IMR-90 (cell line): Measurements from ENCODE around the gene MYO1D. TPM values are rescaled to one million over a fixed set of nuclear protein-coding genes. Genes with fewer than 3 reads are reported as not detected.

Source experiments
- ATAC-seq: fragments of 200-7000 bp; cut with Tn5 transposase; 2 replicates; pipeline ENCODE4 v1.9.1; 2020; ENCODE audit warnings: low read depth, mild to moderate bottlenecking, moderate library complexity
- BruUV-seq: library from RNA; stranded (reverse); fragments of 400-500 nt; replicated peaks from 2 replicates; lab custom pipeline; 2021; lab: Mats Ljungman, UMichigan
- CTCF ChIA-PET: fragments of 300-600 bp; formaldehyde crosslinking; extraction: SDS; loops from one replicate; lab custom pipeline; 2021; ENCODE audit warnings: antibody characterized with exemption; lab: Yijun Ruan, JAX
- POLR2A ChIA-PET: fragments of 300-600 bp; sonication (Branson Sonifier 250); formaldehyde crosslinking; loops from one replicate; lab custom pipeline; 2022; ENCODE audit warnings: antibody characterized with exemption; ENCODE audit not compliant: unreplicated experiment; lab: Charles Lee
- DNase-seq: peaks from one replicate; pipeline ENCODE4 v3.0.0; 2013
- H2AFZ ChIP-seq: replicated peaks from 2 replicates; pipeline ENCODE3; 2013; ENCODE audit warnings: low read length, mild to moderate bottlenecking; ENCODE audit not compliant: poor library complexity
- H2AK5ac ChIP-seq: 2 replicates; pipeline ENCODE4 v1.6.1; 2013; ENCODE audit warnings: low read depth, low read length, inconsistent platforms
- H2AK9ac ChIP-seq: replicated peaks from 2 replicates; pipeline ENCODE3; 2013; ENCODE audit warnings: mild to moderate bottlenecking, low read depth, low read length, moderate library complexity; ENCODE audit not compliant: poor library complexity
- H2BK120ac ChIP-seq: 2 replicates; pipeline ENCODE4 v1.6.1; 2013; ENCODE audit warnings: low read depth, low read length, inconsistent platforms
- H2BK15ac ChIP-seq: 3 replicates; pipeline ENCODE4 v1.6.1; 2013; ENCODE audit warnings: low read depth, low read length, inconsistent platforms
- H2BK20ac ChIP-seq: 2 replicates; pipeline ENCODE4 v1.6.1; 2013; ENCODE audit warnings: low read depth, mild to moderate bottlenecking, inconsistent platforms, low read length, moderate library complexity
- H2BK5ac ChIP-seq: 2 replicates; pipeline ENCODE4 v1.6.1; 2013; ENCODE audit warnings: mild to moderate bottlenecking, low read depth, low read length, inconsistent platforms; ENCODE audit not compliant: poor library complexity, severe bottlenecking
- H3K14ac ChIP-seq: replicated peaks from 2 replicates; pipeline ENCODE4 v1.6.1; 2013; ENCODE audit warnings: low read depth, low read length, inconsistent platforms
- H3K18ac ChIP-seq: 2 replicates; pipeline ENCODE4 v1.6.1; 2013; ENCODE audit warnings: low read depth, low read length, control low read depth
- H3K23ac ChIP-seq: 2 replicates; pipeline ENCODE4 v1.6.1; 2013; ENCODE audit warnings: low read depth, low read length, inconsistent platforms
- H3K27ac ChIP-seq: 2 replicates; pipeline ENCODE4 v1.5.1; 2013; ENCODE audit warnings: mild to moderate bottlenecking, control low read depth, low read length; ENCODE audit not compliant: insufficient read depth
- H3K27me3 ChIP-seq: 2 replicates; pipeline ENCODE4 v1.6.1; 2013; ENCODE audit warnings: low read length; ENCODE audit not compliant: control insufficient read depth, insufficient read depth
- H3K36me3 ChIP-seq: 2 replicates; pipeline ENCODE4 v1.6.1; 2013; ENCODE audit warnings: low read length, mixed read lengths; ENCODE audit not compliant: control insufficient read depth, insufficient read depth
- H3K4ac ChIP-seq: 2 replicates; pipeline ENCODE4 v1.6.1; 2013; ENCODE audit warnings: low read depth, low read length, inconsistent platforms
- H3K4me1 ChIP-seq: 2 replicates; pipeline ENCODE4 v1.6.1; 2013; ENCODE audit warnings: low read length, mixed read lengths; ENCODE audit not compliant: control insufficient read depth, insufficient read depth
- H3K4me2 ChIP-seq: 2 replicates; pipeline ENCODE4 v1.6.1; 2013; ENCODE audit warnings: low read depth, mild to moderate bottlenecking, control low read depth, low read length, moderate library complexity
- H3K4me3 ChIP-seq: 2 replicates; pipeline ENCODE4 v1.5.1; 2013; ENCODE audit warnings: low read depth, mild to moderate bottlenecking, control low read depth, low read length, moderate library complexity; ENCODE audit not compliant: insufficient read depth
- H3K56ac ChIP-seq: 2 replicates; pipeline ENCODE4 v1.6.1; 2013; ENCODE audit warnings: low read length, inconsistent platforms; ENCODE audit not compliant: insufficient read depth; ENCODE audit errors: extremely low read depth
- H3K79me1 ChIP-seq, 2 experiments: 2 replicates each; pipeline ENCODE4 v1.6.1; 2013; ENCODE audit warnings: low read length in 2 of 2, inconsistent platforms in 1 of 2, low read depth in 1 of 2
- H3K9ac ChIP-seq: 2 replicates; pipeline ENCODE4 v1.6.1; 2013; ENCODE audit warnings: low read depth, low read length, control low read depth
- H3K9me1 ChIP-seq: 2 replicates; pipeline ENCODE4 v1.6.1; 2013; ENCODE audit warnings: low read length, inconsistent platforms; ENCODE audit not compliant: insufficient read depth
- H3K9me3 ChIP-seq: 2 replicates; pipeline ENCODE4 v1.6.1; 2013; ENCODE audit warnings: low read length; ENCODE audit not compliant: control insufficient read depth, insufficient read depth
- H4K20me1 ChIP-seq: 2 replicates; pipeline ENCODE4 v1.6.1; 2013; ENCODE audit warnings: low read length, inconsistent platforms; ENCODE audit not compliant: insufficient read depth
- H4K5ac ChIP-seq: 2 replicates; pipeline ENCODE4 v1.6.1; 2013; ENCODE audit warnings: mild to moderate bottlenecking, low read depth, low read length, control low read depth
- H4K8ac ChIP-seq, 2 experiments: 2 replicates each; pipeline ENCODE4 v1.6.1; 2013; ENCODE audit warnings: low read depth in 2 of 2, low read length in 2 of 2, control low read depth in 1 of 2, inconsistent platforms in 1 of 2
- H4K91ac ChIP-seq: 2 replicates; pipeline ENCODE4 v1.6.1; 2013; ENCODE audit warnings: low read depth, low read length, inconsistent platforms; ENCODE audit not compliant: insufficient read depth
- BHLHE40 ChIP-seq: fragments of 150-350 bp; IDR thresholded peaks from 2 replicates; pipeline ENCODE4 v1.6.1; 2016; ENCODE audit warnings: mild to moderate bottlenecking, low read depth, low read length
- CEBPB ChIP-seq: IDR thresholded peaks from 2 replicates; pipeline ENCODE4 v1.6.1; 2012; ENCODE audit warnings: low read depth, low read length, improper control_type of control experiment
- CHD1 ChIP-seq: IDR thresholded peaks from 2 replicates; pipeline ENCODE4 v1.6.1; 2012; ENCODE audit warnings: low read depth, low read length, improper control_type of control experiment
- FOS ChIP-seq: fragments of 150-350 bp; IDR thresholded peaks from 2 replicates; pipeline ENCODE4 v1.6.1; 2016; ENCODE audit warnings: low read depth, low read length
- MAFK ChIP-seq: IDR thresholded peaks from 2 replicates; pipeline ENCODE4 v1.6.1; 2012; ENCODE audit warnings: low read depth, low read length, improper control_type of control experiment
- MAZ ChIP-seq: IDR thresholded peaks from 2 replicates; pipeline ENCODE4 v1.6.1; 2012; ENCODE audit warnings: low read depth, mild to moderate bottlenecking, low read length, improper control_type of control experiment, moderate library complexity, borderline replicate concordance
- MXI1 ChIP-seq: IDR thresholded peaks from 2 replicates; pipeline ENCODE4 v1.6.1; 2012; ENCODE audit warnings: low read depth, mild to moderate bottlenecking, low read length, moderate library complexity, borderline replicate concordance
- NFE2L2 ChIP-seq: fragments of 150-350 bp; IDR thresholded peaks from 2 replicates; pipeline ENCODE4 v1.6.1; 2016; ENCODE audit warnings: low read depth, mild to moderate bottlenecking, low read length
- POLR2A ChIP-seq: IDR thresholded peaks from 2 replicates; pipeline ENCODE4 v1.6.1; 2012; ENCODE audit warnings: mild to moderate bottlenecking, low read depth, low read length
- RAD21 ChIP-seq: IDR thresholded peaks from 2 replicates; pipeline ENCODE4 v1.6.1; 2012; ENCODE audit warnings: low read length, improper control_type of control experiment
- RCOR1 ChIP-seq: IDR thresholded peaks from 2 replicates; pipeline ENCODE4 v1.6.1; 2012; ENCODE audit warnings: mild to moderate bottlenecking, low read length, improper control_type of control experiment; ENCODE audit not compliant: insufficient replicate concordance
- RFX5 ChIP-seq: IDR thresholded peaks from 2 replicates; pipeline ENCODE4 v1.8.0; 2012; ENCODE audit warnings: low read depth, mild to moderate bottlenecking, low read length, moderate library complexity
- SMC3 ChIP-seq: fragments of 150-350 bp; IDR thresholded peaks from 2 replicates; pipeline ENCODE4 v1.6.1; 2016; ENCODE audit warnings: low read depth, mild to moderate bottlenecking, antibody characterized with exemption, low read length, moderate library complexity
- USF2 ChIP-seq: fragments of 150-350 bp; IDR thresholded peaks from 2 replicates; pipeline ENCODE4 v1.6.1; 2017; ENCODE audit warnings: mild to moderate bottlenecking, antibody characterized with exemption, low read length, low read depth
- WGBS, 2 experiments: methylation state at CpG; one replicate each; pipeline versions ENCODE4 v1.1.5 to v1.1.7; 2013; ENCODE audit warnings: missing lambda C conversion rate in 2 of 2; ENCODE audit not compliant: insufficient read length in 1 of 2; ENCODE audit errors: extremely low coverage in 2 of 2; 5-methylcytosine and 5-hydroxymethylcytosine counted together
- dilution Hi-C: fragments of 300-500 bp; cut with HindIII; formaldehyde crosslinking; loops from one replicate; pipeline ENCODE4 v1.14.3; 2018; ENCODE audit warnings: low sequenced_read_pairs; ENCODE audit not compliant: unreplicated experiment
- in situ Hi-C: fragments of 300-500 bp; cut with MboI; formaldehyde crosslinking; loops from 3 replicates; pipeline ENCODE4 v1.14.3; 2019; ENCODE audit warnings: low sequenced_read_pairs, inconsistent platforms, mixed read lengths
- intact Hi-C: fragments of 100-400 bp; cut with micrococcal nuclease; formaldehyde crosslinking; loops from 2 replicates; pipeline ENCODE4 v1.10.0; 2022
- polyA plus RNA-seq, 3 experiments: library from polyadenylated mRNA; depleted of rRNA; stranded (reverse); fragments of >200 nt; gene quantifications; 2 replicates each; pipeline ENCODE4 v1.2.3, GENCODE V29; 2012; ENCODE audit warnings: low replicate concordance in 1 of 3
- total RNA-seq: library from RNA; depleted of rRNA; stranded (reverse); fragments of >200 nt; gene quantifications from 2 replicates; pipeline ENCODE4 v1.2.3, GENCODE V29; 2012
- TF ChIP-seq, protein P1 (sequence below): conservative IDR thresholded peaks from 2 replicates; pipeline ENCODE4 v1.5.1; 2012; ENCODE audit warnings: mild to moderate bottlenecking, low read depth, low read length, improper control_type of control experiment
- TF ChIP-seq, protein P2 (sequence below): fragments of 150-350 bp; IDR thresholded peaks from 2 replicates; pipeline ENCODE4 v1.6.1; 2016; ENCODE audit warnings: low read depth, mild to moderate bottlenecking, low read length, moderate library complexity, borderline replicate concordance

Gene MYO1D
- total and polyA plus RNA-seq, 2 of the 4 experiments (the other 2 are of a cell fraction) = 0.63 to 0.90 TPM

GRCh38 chr17:32492264-32492589 lies 384.7 kb downstream of the MYO1D start:
- peaks cover 2% of the 10 kb centered on the region; the same call in 1 of the 2 replicates for H3K36me3 ChIP-seq
- H2BK20ac ChIP-seq = no peak overlapping the region
- H3K23ac ChIP-seq = no peak overlapping the region
- H3K79me1 ChIP-seq = peaks cover 0 to 6% of the 10 kb centered on the region in 2 experiments; a peak in 2 of 4 replicates
- no peak overlapping the region for H3K18ac ChIP-seq
- H2AK5ac ChIP-seq = no peak overlapping the region
- H3K9me1 ChIP-seq = peaks cover 14% of the 10 kb centered on the region
- H3K4me1 ChIP-seq = peaks cover 10% of the 10 kb centered on the region
- H3K27ac ChIP-seq = no peak overlapping the region
- no peaks in the 10 kb centered on the region for H3K27me3 ChIP-seq
- intact Hi-C loops = no loop called here
- ChIA-PET POLR2A (no interaction called here), CTCF (no interaction called here)
- H3K14ac ChIP-seq = no peak overlapping the region
- no peak overlapping the region for H2BK15ac ChIP-seq
- no peak overlapping the region for H3K56ac ChIP-seq
- BruUV-seq = no TSS peak
- no peak overlapping the region for H2BK5ac ChIP-seq
- H2BK120ac ChIP-seq = no peak overlapping the region
- H3K4me3 ChIP-seq = no peak overlapping the region
- WGBS, 2 experiments = 67% methylated on average over 2 of the region's 4 CpGs; no CpG with 5 or more reads in 1 of the 2 experiments
- in situ Hi-C loops = loop anchor here (25.0 kb wide), 1 partner anchor 270 kb away; no protein-coding TSS in a partner anchor
- H3K9me3 ChIP-seq = no peaks in the 10 kb centered on the region
- H2AFZ ChIP-seq = peak overlapping the region; percentile 57
- no peak overlapping the region for H4K8ac ChIP-seq
- H4K20me1 ChIP-seq = peaks cover 4% of the 10 kb centered on the region; the same call in 1 of the 2 replicates
- H4K5ac ChIP-seq = no peak overlapping the region
- dilution Hi-C loops = no loop called here
- DNase-seq (no peak), ATAC-seq (no peak)
- no peak overlapping the region for H3K4me2 ChIP-seq
- no peak overlapping the region for H2AK9ac ChIP-seq
- H3K9ac ChIP-seq = no peak overlapping the region
- H4K91ac ChIP-seq = no peak overlapping the region
- no peak for TF ChIP-seq RFX5
- no peak for TF ChIP-seq CEBPB
- TF ChIP-seq NFE2L2 = no peak
- TF ChIP-seq, protein P1, sequence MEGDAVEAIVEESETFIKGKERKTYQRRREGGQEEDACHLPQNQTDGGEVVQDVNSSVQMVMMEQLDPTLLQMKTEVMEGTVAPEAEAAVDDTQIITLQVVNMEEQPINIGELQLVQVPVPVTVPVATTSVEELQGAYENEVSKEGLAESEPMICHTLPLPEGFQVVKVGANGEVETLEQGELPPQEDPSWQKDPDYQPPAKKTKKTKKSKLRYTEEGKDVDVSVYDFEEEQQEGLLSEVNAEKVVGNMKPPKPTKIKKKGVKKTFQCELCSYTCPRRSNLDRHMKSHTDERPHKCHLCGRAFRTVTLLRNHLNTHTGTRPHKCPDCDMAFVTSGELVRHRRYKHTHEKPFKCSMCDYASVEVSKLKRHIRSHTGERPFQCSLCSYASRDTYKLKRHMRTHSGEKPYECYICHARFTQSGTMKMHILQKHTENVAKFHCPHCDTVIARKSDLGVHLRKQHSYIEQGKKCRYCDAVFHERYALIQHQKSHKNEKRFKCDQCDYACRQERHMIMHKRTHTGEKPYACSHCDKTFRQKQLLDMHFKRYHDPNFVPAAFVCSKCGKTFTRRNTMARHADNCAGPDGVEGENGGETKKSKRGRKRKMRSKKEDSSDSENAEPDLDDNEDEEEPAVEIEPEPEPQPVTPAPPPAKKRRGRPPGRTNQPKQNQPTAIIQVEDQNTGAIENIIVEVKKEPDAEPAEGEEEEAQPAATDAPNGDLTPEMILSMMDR = no peak
- TF ChIP-seq, protein P2, sequence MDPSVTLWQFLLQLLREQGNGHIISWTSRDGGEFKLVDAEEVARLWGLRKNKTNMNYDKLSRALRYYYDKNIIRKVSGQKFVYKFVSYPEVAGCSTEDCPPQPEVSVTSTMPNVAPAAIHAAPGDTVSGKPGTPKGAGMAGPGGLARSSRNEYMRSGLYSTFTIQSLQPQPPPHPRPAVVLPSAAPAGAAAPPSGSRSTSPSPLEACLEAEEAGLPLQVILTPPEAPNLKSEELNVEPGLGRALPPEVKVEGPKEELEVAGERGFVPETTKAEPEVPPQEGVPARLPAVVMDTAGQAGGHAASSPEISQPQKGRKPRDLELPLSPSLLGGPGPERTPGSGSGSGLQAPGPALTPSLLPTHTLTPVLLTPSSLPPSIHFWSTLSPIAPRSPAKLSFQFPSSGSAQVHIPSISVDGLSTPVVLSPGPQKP = no peak
- no peak for TF ChIP-seq USF2
- TF ChIP-seq MAZ = no peak
- TF ChIP-seq RCOR1 = no peak
- TF ChIP-seq FOS = no peak
- TF ChIP-seq SMC3 = no peak
- no peak for TF ChIP-seq POLR2A
- no peak for TF ChIP-seq MAFK
- no peak for TF ChIP-seq CHD1
- TF ChIP-seq MXI1 = no peak
- TF ChIP-seq RAD21 = no peak
- TF ChIP-seq BHLHE40 = no peak
- no peak overlapping the region for H3K4ac ChIP-seq
